ENCODE data around the gene B3GAT1.

The B3GAT1 gene

DNA sequence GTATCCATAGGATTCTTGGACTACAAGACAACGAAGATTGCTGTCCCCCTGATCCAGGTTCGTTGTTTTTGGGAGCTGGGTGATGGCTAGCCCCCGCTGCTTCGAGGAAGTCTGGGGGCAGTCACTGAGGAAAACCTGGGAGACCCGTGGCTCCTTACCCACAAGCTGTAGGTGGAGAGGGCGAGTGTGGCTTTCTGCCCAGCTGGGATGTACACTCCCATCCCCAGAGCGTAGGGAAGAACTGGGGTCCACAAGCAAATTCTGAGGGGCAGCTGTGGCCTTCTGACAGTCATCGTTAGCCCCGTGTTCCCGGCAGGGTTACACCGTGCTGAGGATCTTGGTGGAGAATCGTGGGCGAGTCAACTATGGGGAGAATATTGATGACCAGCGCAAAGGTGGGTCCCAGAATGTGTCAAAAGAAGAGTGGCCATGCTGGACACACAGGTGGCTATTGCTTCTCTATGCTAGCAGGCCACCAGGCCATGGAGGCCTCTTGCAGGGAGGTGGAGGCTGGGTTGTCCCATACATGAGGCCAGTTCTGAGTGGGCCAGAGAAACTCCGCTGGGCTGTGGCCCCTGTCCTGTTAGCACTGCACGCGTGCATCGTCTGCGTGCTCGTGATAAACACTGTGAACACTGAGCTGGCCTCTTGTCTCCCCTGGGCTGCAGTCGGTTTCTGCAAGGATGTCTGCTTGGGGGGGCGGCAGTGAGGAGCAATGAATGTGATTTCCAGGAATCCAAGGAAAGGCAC is 40.4 kb downstream of the B3GAT1 start:
- DNase-seq (ENCODE audit: low read depth), result no peak

DNA sequence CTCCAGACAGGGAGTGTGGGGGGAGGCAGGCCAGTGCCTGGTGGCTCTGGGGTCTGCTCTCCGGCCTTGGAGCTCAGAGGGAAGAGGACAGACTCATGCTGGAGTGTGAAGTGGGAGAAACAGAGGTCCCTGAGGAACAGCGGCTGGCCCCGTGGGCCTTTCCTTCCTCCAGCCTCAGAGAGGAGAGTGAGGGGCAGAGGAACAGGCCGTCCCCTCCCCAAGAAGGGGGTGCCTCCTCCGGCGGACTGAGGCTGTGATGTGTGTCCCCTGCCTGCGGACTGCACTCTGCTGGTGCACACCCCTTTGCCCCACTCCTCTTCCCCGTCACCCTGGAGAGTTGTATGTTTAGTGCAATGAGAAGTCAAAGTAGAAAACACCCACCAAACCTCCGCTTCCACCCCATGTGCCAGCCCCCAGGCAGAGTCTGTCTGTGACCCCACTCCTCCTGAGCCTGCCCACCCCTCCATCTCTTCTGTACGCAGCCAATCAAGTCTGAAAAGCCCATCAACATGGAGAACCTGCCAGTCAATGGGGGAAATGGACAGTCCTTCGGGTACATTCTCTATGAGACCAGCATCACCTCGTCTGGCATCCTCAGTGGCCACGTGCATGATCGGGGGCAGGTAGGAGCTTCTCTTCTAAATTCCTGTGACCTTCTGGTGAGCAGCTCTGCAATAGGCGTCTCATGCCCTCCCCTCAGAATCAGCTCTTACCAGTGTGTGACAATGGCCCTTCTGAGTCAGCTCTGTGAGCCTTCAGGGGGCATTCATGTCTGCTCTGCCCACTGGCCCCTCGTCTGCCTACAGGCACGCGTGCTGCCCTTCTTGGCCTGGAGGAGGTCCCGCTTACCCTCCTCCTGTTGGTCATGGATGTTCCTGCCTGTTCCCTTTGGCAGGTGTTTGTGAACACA is 41.3 kb downstream of the B3GAT1 start:
- DNase-seq (ENCODE audit: low read depth), result no peak

DNA sequence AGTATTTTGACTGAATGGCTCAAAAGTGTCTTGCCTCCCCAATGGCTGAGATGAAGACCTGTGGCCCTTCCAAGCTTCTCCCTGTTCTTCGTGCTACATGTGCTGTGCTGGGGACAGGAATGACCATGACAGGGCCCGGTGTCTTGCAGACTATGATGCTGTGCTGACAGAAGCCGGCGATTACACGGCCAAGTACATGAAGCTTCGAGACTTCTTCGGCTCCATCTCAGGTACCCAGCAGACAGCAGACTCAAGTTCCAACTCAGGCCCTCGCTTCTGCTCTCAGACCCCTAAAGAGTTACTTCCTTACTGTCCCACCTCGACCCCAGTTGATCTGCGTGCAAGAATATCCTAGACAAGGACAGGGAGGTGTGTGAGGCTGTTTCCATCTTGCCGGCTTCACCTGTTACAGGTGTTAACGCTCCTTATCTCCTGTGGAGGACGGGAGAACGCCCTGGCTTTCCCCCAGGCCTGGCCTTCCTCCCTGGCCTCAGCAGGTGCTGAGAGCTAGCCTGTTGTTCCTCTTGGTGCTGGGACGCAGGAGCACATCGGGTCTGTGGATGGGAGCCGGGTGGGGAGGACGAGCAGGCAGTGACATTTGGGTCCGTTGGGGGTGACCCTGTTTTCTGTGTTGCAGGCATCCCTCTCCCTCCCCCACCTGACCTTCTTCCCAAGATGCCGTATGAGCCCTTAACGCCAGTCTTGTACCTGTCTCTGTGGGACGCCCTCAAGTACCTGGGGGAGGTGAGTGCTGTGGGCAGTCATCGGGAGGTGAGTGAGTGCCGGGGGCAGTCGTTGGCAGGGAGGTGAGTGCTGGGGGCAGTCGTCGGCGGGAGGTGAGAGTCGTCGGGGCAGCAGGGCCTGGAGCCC is 42.2 kb downstream of the B3GAT1 start:
- no peak for DNase-seq (ENCODE audit: low read depth)

DNA sequence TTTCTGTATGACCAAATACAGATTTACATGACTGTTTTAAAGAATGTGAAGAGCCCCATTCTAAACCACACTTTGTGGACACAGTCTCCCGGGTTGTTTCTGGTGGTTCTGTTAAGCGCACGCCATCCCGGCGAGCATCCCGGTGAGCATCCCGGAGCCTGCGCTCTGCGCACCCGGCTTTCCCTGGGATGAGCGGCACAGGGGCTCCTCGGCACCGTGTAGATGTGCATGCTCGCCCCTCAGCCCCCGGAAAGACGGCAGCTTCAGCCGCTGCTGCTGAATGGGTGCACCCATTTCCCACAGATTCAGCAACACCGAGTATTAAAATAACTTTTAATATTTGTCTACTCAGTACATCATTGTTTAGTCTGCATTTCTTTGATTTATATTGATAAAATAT is 44.3 kb downstream of the B3GAT1 start:
- no peak for DNase-seq (ENCODE audit: low read depth)

DNA sequence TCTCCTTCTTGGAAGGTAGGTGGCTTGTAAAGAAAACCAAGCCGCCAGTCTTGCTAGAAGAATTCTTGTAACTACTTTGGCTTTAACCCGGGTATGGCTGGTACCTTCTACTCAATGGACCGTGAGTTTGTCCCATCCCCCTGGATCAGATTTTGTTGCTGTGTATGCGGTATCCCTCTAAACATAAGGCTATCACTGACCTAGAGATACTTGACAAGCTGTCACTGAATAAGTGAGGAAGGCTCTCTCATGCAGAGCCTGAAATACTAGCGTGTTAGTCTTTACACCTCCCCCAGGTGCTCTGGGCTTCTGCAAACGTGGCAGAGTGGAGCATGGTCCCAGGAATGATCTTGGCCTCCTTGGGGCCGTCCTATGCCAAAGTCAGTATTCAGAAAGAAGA is 45.8 kb downstream of the B3GAT1 start:
- no peak for DNase-seq (ENCODE audit: low read depth)

DNA sequence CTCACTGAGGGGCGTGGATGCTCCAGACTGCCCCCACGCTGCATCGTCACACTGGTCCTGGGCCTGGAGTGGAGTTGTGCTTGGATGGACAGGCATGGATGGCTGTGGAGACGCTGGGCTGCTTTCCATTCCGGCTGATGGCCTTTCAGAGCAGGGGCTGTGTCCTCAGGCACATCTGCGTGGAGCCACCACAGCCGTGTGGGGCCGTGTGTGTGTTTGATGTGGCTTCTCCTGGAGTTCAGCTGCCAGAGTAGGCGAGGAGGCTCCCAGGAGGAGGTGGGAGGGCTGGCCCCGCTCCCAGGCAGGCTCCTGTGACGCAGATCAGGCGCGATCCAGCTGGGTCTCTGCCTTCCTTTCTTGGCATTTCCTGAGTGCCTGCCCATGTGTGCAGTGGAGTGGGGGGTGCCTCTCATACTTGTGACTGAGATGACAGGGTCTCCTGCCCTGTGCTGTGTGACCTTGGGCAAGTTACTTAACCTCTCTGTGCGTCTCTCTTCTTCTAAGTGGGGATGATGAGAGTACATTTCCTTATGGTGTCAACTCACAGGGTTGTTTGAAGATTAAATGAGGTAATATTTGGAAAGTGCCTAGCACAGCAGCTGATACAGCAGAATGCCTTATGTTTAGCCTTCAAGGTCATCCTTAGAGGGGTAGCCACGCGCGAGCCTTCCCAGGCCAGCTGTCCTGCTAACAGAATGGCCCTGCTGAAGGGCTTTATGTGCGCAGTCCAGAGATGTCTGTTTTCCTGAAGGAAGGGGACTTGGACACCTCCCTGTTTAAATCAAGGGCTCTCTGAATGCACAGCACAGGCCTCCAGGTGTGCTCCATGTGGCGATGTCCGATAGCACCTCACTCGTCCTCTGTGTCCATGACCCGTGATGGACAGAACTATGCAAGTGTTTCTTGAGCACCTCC is 46.8 kb downstream of the B3GAT1 start:
- DNase-seq (ENCODE audit: low read depth), result no peak

DNA sequence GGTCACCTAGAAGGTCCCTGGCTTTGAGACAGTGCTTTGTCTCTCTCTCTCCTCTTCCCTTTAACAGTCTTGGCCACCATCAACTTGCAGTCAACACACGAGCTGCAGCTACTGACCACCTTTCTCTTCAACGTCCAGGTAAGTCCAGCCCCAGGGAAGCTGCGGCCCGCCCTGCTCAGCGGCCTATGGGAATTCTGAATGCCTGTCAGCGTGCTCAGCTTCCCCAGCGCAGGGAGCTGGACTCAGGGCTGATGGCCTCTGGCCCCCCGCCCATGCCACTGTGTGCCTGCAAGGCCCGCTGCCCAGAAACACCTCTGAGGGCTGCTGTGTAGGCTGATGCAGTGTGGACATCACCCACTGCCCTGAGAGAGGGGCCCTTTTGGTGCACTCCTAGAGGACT is 47.8 kb downstream of the B3GAT1 start:
- DNase-seq (ENCODE audit: low read depth), result no peak

DNA sequence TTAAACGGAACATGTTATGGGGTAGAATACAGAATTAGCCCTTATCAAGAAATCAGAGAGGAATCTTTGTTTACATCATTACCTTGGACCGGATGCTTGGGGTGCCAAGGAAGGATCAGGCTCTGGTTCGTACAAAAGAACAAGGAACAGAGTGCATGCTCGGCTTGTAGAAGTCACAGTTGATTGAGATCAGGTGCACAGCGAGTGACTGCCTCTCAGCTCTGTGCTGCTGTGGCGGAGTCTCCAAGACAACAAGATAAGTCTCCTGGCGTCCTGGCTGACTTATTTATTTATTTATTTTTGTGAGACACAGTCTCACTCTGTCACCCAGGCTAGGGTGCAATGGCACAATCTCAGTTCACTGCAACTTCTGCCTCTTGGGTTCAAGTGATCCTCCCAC is 48.5 kb downstream of the B3GAT1 start:
- no peak for DNase-seq (ENCODE audit: low read depth)

DNA sequence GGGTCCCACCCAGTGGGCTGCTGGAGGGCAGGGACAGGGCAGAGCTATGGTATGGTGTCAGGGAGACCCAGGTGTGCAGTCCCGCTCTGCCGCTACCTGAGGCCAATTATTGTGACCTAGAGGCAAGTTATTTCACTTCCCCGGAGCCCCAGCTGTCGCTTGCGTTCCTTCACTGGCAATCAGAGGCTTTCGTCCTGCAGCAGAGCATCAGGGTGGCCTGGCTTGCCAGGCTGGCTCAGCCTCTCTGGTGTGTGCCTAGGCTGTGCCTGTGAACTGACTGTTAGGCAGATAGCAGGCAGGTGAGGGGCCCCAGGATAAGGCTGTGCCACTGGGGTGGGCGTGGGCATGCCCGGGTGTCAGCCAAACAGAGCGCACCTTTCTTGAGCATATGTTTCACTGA is 48.9 kb downstream of the B3GAT1 start:
- no peak for DNase-seq (ENCODE audit: low read depth)

DNA sequence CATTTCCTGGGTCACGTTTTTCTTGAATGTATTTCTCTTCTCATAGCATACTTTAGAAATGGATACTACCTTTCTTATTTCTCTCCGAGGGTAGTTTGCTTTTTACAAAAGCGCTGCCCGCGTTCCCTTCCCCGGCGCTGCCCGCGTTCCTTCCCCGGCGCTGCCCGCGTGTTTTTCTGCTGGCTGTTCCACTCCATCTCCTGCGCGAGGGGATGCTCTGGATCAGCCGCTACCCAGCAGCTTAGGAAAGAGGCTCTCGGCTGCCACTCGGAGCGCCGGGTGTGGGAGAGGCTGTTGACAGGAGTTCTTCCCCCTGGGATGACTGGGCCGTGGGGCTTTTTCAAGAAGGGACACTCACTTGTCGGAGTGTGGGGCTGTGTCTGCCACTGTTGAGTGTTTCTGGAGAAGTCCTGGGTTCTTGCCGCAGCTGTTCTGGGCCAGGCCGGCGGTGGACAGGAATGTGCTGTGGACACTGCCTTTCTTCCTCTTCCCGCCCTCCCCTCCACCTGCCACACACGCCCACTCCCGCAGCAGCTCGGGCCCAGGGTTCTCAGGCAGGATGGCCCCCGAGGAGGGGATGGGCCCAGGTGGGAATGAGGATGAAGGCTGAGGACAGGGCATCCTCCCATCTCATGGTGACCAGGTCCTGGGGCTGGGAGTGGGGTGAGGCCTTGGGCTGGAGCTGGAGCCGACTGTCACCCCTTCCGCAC is 49.7 kb downstream of the B3GAT1 start:
- no peak for DNase-seq (ENCODE audit: low read depth)

DNA sequence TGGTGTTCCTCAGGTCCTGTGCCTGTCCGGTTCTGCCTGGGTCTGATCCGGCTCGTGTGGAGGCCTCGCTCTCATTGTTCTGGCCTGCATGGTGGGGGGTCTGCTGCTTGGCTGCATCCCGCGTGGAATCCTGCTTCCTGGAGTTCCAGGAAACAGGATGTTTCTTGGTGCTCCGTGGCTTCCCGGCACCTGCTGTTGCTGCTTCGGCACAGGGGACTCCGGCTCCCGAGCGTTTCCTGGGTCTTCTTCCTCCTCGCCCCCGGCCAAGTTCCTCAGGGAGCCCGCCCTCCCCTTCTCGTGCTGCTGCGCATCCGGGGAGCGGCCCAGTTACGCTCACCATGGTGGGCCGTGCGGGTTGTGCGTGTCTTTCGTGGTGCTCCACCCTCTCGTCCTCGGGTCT is 50.4 kb downstream of the B3GAT1 start:
- DNase-seq (ENCODE audit: low read depth), result no peak

DNA sequence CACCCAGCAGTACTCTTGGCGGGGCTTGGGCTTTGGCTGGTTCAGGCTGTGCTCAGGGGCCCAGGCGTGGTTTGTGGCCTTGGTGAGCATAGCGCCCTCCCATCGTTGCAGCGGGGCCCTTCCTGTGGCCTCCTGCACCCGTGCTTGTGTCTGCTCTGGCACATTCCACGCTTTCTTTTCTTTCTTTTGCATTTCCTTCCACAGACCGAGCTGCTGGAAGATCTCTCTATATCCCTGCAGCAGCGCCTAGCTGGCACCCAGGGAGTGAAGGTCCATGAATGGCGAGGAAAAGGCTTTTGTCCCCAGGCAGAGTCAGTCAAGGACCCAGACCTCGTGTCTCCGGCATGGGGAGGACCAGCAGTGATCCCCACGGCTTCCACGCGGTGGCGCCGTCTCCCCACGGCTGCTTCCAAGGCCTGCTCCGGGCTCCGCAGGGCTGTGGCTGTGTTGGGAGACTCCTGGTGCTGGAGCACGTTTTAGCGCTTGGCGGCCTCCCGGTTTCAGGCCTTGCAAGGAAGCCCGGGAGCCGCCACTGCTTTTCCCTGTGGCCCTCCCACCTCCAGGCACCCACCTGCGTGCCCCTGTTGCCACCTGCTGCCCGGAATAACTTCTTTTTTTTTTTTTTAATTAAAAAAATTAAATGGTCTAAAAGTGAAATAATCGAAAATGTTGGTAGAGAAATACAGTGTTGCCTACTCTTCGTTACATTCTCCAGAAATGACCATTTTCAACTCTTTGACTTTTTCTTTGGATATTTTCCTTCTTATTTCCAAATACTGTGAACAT is 51.8 kb downstream of the B3GAT1 start:
- DNase-seq (ENCODE audit: low read depth), result peak; percentile 10

DNA sequence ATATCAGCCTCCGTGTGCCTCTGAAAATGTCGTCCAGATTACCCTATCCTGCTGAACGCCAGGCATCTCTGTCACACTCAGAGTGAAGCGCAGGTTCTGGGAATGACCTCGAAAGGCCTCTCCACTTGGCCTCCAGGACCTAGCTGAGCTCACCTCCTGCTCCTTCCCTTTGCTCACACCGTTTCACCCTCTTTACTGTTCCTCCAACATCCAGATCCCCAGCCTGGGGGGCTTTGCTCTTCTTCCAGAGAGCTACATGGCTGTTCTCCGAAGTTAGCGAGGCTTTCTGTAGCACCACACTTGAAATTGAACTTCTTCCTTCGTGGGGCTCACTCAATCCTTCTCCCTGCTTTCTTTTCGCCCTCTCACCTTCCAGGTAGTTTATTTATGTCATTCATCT is 52.4 kb downstream of the B3GAT1 start:
- DNase-seq (ENCODE audit: low read depth), result no peak

DNA sequence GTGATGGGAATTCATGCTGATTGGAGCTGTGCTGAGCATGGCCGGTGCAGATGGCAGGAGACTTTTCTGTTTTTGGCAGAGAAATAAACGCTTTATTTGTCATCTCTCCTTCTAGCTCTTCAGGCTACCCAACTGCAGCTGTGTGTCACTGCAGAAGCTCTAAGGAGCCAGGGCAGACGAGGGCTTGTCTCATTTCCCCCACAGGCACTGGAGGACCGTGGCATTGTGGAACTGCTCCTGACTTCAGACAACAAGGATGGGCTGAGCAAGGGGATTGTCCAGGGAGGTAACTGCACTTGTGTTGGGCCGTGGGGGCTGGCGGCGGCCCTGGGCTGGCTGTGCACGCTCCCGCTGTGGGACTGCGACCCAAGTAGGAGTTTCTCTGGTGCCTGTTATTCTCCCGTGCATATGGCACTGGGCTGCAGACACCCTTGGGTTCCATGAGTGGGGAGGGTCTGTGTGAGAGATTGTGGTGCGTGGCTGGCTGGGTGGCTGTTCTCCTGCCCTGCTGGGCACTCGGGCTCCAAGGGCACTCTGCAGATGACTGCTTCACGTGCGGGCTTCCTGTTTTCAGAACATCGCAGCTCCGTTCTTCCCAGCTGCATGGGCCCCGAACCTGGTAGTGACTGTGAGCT is 53.1 kb downstream of the B3GAT1 start:
- DNase-seq (ENCODE audit: low read depth), result no peak

DNA sequence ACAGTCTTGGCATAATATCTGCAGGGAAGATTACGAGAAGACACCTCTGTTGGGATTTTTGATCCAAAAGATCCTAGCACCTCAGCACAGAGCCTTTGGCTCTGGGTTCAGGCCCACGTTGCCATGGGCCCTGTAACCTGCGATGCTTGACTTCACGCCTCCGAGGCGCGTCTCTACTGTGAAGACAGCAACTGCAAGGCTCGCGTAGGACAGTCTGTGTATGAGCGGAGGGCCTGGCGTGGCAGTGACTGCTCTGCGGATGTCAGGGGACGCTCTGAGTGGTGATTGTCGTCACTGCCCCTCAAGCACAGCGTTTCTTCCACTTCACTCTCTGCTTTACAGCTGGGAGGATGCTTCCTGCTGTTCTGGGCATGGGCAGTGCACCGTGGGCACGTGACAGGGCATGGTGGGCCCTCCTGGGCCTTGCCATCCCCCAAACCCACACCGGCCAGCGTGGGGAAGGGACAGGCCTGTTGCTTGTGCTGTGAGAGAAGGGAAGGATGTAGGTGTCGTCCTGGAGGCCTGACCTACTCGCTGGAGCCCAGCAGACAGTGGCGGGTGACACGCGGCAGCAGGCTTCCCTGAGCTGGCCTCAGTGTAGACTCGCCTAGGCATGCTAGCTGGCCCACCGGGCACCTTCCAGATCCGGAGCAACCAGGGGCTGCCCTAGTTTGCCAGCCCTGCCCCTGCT is 53.7 kb downstream of the B3GAT1 start:
- DNase-seq (ENCODE audit: low read depth), result no peak

DNA sequence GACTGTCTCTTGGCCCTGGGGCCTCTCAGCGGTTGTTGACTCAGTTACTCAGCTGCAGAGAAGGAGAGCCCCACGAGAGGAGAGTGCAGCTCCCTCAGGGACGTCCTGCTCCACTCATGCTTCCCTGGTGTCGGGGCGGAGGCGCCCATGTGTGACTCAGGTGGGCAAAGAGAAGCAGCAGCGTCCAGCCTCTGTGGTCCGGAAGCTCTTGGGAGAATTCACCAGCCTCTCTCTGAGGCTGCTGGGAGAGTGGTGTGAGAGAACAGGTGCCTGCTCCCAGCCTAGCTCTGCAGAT is 54.5 kb downstream of the B3GAT1 start:
- DNase-seq (ENCODE audit: low read depth), result no peak

DNA sequence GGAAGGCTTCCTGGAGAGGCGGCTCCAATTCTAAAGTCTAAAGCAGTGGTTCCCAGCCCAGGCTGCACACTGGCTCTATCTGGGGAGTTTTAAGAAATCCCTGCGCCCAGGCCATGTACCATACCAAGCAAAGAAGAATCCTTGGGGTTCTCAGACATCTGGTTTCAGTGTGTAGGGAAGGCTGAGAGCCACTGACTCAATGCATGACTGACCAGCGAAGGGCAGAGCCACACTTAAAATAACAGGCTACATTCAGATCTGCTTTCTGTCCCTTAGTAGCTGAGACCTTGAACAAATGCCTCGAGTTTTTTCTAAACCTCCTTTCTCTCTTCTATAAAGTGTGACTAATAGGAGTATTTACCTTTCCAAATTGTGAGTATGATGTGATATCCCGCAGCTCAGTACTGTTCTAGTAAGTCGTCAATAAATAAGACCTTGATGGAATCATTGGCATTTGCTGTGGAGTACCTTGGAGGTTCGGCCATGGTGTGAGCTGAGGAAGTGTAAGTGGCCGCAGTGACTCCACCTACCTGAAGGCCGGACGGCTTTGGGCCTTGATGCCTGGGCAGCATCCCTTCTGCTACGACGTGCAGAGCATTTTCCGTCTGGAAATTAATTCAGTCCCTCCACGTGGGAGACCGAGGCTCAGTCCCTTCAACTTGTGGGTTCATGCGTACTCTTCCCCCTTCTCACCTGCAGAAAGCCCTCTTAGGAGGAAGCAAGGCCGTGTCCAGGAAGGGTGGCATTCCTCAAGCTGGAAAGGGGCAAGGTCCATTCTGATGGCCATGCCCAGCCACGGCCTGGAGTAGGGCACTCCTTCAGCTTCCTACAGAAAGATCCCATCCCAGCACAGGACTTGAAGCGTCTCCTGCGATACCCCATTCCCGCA is 55.1 kb downstream of the B3GAT1 start:
- no peak for DNase-seq (ENCODE audit: low read depth)

DNA sequence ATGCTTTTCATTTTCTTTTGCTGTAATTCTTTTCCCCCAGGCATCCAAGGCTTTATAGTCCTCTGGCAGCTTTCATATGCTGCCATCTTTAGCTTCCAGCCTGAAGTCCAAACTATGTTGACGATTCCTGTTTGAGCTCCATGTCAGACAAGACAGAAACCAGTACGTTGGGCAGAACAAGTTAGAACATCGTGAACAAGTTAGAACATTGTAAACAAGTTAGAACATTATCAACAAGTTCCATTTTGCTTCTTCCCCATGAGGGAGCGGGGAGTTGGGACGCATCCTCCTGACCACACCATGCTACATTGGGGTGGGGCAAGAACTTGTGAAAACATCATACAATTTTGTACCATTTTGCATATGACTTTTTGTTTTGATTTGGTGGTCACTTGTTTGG is 56.4 kb downstream of the B3GAT1 start:
- no peak for DNase-seq (ENCODE audit: low read depth)

Measured in fibroblast of gingiva (primary cell).